Activated naive CD4-positive, alpha-beta T cell treated with anti-CD3 and anti-CD28 coated beads, Interleukin-2, amount 50 U/mL, for 16 hours (primary cell): ENCODE results near the gene MGMT.

Source experiments
- DNase-seq: peaks from one replicate; pipeline ENCODE4 v3.0.0-alpha.2; 2020

Gene MGMT

GRCh38 chr10:129459762-129460539, 7.1 kb upstream of the MGMT start:
- DNase-seq: no peak

DNA sequence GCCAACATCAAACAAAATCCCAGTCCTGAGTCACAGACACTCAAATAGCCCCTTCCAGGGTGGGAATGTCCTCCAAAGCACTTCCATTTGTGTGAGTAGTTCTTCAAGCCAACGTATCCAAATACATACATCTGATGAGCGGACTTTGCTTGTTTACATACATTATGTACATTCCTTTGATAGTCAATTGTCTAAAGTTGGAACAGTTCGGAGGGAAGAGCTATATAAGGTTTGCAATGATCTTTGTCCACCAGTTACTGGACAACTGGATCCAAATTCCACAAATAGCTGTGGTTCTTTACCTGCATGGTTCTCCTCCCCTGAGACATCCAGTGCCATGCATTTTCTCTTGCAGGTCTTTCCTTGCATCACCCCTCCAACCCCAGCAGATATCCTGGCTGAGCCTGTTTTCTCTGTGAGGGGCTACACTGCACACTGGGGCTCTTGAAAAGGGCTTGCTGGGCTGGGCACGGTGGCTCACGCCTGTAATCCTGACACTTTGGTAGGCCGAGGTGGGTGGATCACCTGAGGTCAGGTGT, 4.7 kb upstream of the MGMT start:
- DNase-seq: no peak

GRCh38 chr10:129464251-129464650, 2.8 kb upstream of the MGMT start:
- no peak for DNase-seq

- DNase-seq: no peak
Observed at GRCh38 chr10:129465796-129466702, 992 bp upstream of the MGMT start.

GRCh38 chr10:129467359-129468064, 471 bp downstream of the MGMT start:
- DNase-seq: no peak

DNA sequence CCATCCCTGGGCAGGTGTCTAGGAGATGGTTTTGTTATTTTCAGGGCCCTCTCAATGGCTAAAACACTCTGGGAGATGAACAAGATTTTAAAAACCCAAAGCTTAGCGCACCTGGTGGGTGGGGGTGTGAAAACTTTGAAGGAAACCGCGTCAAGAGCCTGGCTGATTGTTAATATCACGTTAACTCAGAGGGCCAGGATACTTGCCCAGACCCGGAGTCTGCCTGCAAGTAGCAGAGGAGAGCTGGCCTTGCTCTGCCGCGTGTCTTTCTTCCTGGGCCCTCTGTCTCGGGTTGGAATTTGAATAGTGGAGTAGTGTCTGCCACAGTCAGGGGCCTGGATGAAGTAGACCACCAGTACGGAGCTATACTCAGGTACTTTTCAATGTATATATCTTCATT, 1.1 kb downstream of the MGMT start:
- DNase-seq: no peak

GRCh38 chr10:129470103-129470851, 3.2 kb downstream of the MGMT start:
- no peak for DNase-seq

GRCh38 chr10:129471447-129472175, 4.6 kb downstream of the MGMT start:
- no peak for DNase-seq

GRCh38 chr10:129472696-129473555, 5.9 kb downstream of the MGMT start:
- DNase-seq: no peak

GRCh38 chr10:129474642-129475041, 7.6 kb downstream of the MGMT start:
- DNase-seq: no peak

DNA sequence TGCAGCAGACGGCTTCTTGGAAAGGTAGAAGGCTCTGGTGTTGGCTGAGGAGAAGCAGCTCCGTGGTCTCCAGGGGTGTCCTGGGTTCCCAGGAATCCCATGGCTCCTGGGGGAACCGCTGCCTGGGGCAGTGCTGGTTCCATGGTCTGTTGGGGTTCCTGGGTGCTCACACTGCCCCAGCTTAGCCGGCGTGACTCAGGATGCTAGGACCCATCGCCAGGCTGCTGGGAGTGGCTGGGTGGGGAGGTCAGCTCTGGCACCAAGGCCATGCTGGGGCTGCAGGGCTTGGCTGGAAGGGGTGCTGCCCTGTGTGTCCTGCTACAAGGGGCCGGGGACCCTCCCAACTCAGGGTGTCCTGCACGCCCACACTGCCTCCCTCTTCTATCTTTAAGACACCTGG, 9.4 kb downstream of the MGMT start:
- DNase-seq: no peak

- DNase-seq: no peak
Observed at GRCh38 chr10:129477051-129477450, 10.0 kb downstream of the MGMT start.

DNA sequence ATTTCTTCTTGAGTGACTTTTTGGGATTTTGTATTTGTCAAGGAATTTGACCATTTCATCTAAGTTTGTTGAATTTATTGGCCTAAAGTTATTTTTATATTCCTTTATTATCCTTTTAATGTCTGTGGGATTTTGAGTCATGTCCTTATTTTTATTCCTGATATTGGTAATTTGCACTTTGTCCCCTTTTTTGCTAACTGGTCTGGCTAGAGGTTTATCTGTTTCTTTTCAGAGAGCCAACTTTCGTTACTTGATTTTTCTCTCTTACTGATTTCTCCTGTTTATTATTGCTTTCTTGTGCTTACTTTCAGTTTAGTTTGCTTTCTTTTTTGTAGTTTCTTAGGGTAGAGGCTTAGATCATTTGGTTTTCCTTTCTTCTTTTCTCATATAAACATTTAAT, 14.6 kb downstream of the MGMT start:
- no peak for DNase-seq

DNA sequence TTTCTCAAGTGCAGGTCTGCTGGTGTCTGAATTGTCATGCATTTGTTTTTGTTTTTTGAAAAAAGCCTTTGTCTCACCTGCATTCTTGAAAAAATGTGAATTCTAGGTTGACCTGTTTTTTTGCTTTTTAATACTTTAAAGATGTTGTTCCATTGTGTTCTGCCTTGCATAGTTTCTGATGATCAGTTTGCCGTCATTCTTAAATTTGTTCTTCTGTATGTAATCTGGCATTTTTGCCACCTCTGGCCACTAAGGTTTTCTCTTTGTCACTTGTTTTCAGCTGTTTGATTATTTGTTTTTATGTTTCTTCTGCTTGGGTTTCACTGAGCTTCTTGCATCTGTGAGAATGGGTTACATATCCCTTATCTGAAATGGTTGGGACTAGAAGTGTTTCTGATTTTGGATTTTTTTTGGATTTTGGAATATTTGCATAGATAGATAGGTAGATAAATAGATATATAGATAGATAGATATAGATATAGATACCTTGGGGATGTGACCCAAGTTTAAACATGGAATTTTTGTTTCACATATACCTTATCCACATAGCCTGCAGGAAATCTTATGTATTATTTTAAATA, 16.5 kb downstream of the MGMT start:
- no peak for DNase-seq

DNA sequence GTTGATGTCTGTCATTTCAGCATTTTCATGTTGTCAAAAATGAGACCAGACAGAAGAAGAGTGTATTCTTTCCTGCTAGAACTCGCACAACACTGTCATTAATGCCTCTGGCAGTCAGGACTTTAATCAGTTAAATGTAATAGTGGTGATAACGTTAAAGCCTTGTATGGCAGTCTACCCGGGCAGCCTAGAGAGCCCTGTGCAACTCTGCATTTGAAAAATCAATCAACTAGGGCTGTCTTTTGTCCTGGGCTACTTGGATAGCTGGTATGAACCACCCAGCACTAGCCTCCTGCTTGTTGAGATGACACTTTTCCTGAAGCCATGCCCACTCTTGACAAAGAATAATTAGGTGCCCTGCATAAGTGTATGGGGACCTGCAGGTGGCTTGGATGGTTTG, 19.8 kb downstream of the MGMT start:
- no peak for DNase-seq

DNA sequence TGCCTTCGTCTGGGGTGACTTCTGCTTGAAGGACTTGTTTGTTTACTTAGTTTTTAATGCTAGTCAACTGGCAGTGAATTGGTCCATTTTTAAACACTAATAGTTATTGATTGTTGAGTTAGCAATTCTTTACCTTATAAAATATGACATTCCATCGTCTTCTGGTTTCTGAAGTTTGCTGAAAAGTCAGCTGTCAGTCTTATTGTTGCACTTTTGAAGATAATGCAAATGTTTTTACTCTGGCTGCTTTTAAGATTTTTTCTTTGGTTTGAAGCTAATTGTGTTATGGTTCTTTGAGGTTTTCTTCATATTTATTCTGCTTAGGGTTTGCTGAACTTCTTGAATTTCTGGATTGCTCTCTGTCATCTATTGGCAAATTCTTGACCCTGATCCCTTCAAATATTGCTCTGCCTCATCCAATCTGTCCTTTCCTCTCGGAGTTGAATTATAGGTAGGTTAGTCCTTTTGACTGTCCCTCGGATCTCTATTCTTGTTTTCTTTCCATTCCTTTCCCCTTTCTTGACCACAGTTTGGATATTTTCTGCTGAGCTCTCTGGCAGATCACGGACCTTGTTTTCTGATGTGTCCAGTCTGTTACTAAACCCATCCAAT, 24.2 kb downstream of the MGMT start:
- DNase-seq: no peak

DNA sequence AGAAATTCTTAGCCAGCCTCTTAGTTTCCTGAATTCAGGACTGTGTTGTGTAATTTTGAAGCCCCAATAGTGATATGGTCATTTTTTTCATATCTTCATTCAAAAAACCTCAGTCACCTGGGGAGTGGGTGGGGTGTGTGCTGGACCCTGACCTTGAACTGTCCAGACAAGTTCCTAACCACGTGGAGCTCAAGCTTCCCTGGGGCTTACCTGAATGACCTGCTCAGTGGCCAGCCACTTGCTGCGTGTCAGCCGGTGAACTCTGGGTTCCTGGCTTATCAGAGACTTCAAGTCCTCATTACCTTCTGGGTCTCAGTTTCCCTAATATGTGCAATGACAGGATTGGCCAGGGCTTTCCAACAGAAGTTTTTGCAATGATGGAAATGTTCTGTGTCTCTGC, 27.1 kb downstream of the MGMT start:
- no peak for DNase-seq

- DNase-seq: no peak
Observed at GRCh38 chr10:129494740-129495139, 27.7 kb downstream of the MGMT start.

- no peak for DNase-seq
Observed at GRCh38 chr10:129495256-129495655, 28.2 kb downstream of the MGMT start.

GRCh38 chr10:129495698-129496097, 28.7 kb downstream of the MGMT start:
- no peak for DNase-seq
